ENCODE measurements around the gene XCL2. TPM values are rescaled to one million over a fixed set of nuclear protein-coding genes. Genes with fewer than 3 reads are reported as not detected.

XCL2 gene
- total RNA-seq, 1 experiment from 2014 or later, result not detected

GRCh38 chr1:168497376-168497950 is 46.3 kb downstream of the XCL2 start:
- no peak for TF ChIP-seq EZH2 (IDR thresholded peaks at IDR 0.05; ENCODE audit: borderline replicate concordance, low read depth, low read length, poor library complexity, severe bottlenecking)
- TF ChIP-seq, protein P1, sequence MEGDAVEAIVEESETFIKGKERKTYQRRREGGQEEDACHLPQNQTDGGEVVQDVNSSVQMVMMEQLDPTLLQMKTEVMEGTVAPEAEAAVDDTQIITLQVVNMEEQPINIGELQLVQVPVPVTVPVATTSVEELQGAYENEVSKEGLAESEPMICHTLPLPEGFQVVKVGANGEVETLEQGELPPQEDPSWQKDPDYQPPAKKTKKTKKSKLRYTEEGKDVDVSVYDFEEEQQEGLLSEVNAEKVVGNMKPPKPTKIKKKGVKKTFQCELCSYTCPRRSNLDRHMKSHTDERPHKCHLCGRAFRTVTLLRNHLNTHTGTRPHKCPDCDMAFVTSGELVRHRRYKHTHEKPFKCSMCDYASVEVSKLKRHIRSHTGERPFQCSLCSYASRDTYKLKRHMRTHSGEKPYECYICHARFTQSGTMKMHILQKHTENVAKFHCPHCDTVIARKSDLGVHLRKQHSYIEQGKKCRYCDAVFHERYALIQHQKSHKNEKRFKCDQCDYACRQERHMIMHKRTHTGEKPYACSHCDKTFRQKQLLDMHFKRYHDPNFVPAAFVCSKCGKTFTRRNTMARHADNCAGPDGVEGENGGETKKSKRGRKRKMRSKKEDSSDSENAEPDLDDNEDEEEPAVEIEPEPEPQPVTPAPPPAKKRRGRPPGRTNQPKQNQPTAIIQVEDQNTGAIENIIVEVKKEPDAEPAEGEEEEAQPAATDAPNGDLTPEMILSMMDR (conservative IDR thresholded peaks at IDR 0.05; ENCODE audit: low read depth, low read length), result no peak
- intact Hi-C loops (cut with micrococcal nuclease; ENCODE audit: unreplicated experiment), result no loop called here
- CTCF ChIA-PET, result interaction anchor here (1.4 kb wide), 1 partner anchor 58 kb away, joined by 4 read pairs; no protein-coding TSS in a partner anchor
- no TSS peak for BruUV-seq (replicated peaks)
- Histone ChIP-seq H3K36me3 (ENCODE audit: insufficient read depth, low read length, poor library complexity, severe bottlenecking) (no peaks in the 10 kb centered on the region), H3K9me3 (ENCODE audit: low read depth, low read length, poor library complexity, severe bottlenecking) (no peaks in the 10 kb centered on the region), H3K27me3 (replicated peaks; ENCODE audit: insufficient read depth, low read depth, low read length, poor library complexity) (no peaks in the 10 kb centered on the region), H3K4me1 (ENCODE audit: insufficient read depth, low read length, poor library complexity, severe bottlenecking) (peaks cover 11% of the 10 kb centered on the region), H3K4me3 (ENCODE audit: low read depth, low read length, poor library complexity, severe bottlenecking) (no peak overlapping the region), H3K27ac (ENCODE audit: low read depth, low read length, poor library complexity, severe bottlenecking) (no peak overlapping the region)
- DNase-seq (ENCODE audit: low spot score), result no peak
- POLR2A ChIA-PET (ENCODE audit: low non-redundant PET), result no interaction called here

DNA sequence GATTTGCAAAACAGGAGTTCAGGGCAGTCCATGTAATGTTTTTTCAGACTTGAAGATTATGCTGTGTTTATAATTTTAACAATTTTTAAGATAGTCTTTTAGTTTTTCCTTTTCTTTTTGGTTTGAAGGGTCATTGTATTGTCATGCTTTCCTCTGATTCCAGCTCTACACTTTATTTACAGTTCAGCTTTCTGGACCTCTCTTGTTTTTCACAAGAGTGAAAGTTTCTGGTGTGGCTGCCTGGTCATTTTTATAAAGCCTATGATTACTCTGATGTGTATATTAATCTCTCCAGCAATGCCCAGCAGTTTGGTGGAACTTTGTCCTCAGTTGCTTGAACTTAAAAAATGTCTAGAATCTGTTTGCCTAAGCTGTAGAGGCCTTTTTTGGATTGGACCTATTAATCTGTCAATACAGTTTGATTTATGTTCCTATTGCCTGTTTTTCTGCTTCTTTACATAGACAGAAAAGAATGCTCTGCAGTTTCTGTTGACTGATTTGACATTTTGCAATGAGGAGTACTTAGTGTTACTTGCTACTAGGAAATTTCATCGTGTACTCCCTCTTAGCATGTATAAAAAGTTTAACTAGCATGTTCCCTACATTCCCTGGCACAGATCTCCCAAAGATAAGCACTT is 52.2 kb downstream of the XCL2 start:
- DNase-seq (ENCODE audit: low spot score), result no peak
- H3K4me3 ChIP-seq (ENCODE audit: low read depth, low read length, poor library complexity, severe bottlenecking), result no peak overlapping the region

More for the DNA sequence above, 52.2 kb downstream of the XCL2 start:
- Histone ChIP-seq H3K27me3 (replicated peaks; ENCODE audit: insufficient read depth, low read depth, low read length, poor library complexity) (no peaks in the 10 kb centered on the region), H3K4me1 (ENCODE audit: insufficient read depth, low read length, poor library complexity, severe bottlenecking) (no peaks in the 10 kb centered on the region), H3K9me3 (ENCODE audit: low read depth, low read length, poor library complexity, severe bottlenecking) (no peaks in the 10 kb centered on the region), H3K36me3 (ENCODE audit: insufficient read depth, low read length, poor library complexity, severe bottlenecking) (no peaks in the 10 kb centered on the region), H3K27ac (ENCODE audit: low read depth, low read length, poor library complexity, severe bottlenecking) (no peak overlapping the region)
- no TSS peak for BruUV-seq (replicated peaks)
- TF ChIP-seq, protein P1 (conservative IDR thresholded peaks at IDR 0.05; ENCODE audit: low read depth, low read length), result no peak
- TF ChIP-seq EZH2 (IDR thresholded peaks at IDR 0.05; ENCODE audit: borderline replicate concordance, low read depth, low read length, poor library complexity, severe bottlenecking), result no peak
- intact Hi-C loops (cut with micrococcal nuclease; ENCODE audit: unreplicated experiment), result no loop called here
- ChIA-PET CTCF (no interaction called here), POLR2A (ENCODE audit: low non-redundant PET) (no interaction called here)

Other genes starting within 250 kb of the XCL2 start
- not detected in 2 replicates for gene XCL1, start 32.6 kb upstream of the XCL2 start, total RNA-seq (2021)
- gene DPT, start 185.2 kb upstream of the XCL2 start, total RNA-seq (2021), result not detected in 2 replicates

Data from A673 (cell line).